Heart right ventricle (tissue), 16 donors: ENCODE results near the gene FILIP1L. TPM values are rescaled to one million over a fixed set of nuclear protein-coding genes. Genes with fewer than 3 reads are reported as not detected.

ENCODE experiments used
- ATAC-seq, 8 donors: fragments of 200-7000 bp; cut with Tn5 transposase; one replicate each; pipeline ENCODE4 v1.9.1; 2020; ENCODE audit warnings: mild to moderate bottlenecking in 8 of 8, moderate library complexity in 8 of 8, moderate number of reproducible peaks in 1 of 8
- DNase-seq, 2 donors: peaks; one replicate each; pipeline ENCODE4 v3.0.0-alpha.2; 2020
- H3K27ac ChIP-seq, 10 donors: fragments of 200-600 bp; sonication (generic) in 2 of 10; one replicate each; pipeline versions ENCODE4 v1.5.0 to v1.8.0; 2020 to 2022; ENCODE audit warnings: mild to moderate bottlenecking in 3 of 10
- H3K27me3 ChIP-seq, 7 donors: fragments of 200-600 bp; one replicate each; pipeline ENCODE4 v1.8.0; 2021 to 2022; ENCODE audit warnings: mild to moderate bottlenecking in 2 of 7
- H3K36me3 ChIP-seq, 9 donors: fragments of 200-600 bp; sonication (generic) in 1 of 9; one replicate each; pipeline versions ENCODE4 v1.5.0 to v1.8.0; 2020 to 2022; ENCODE audit warnings: mild to moderate bottlenecking in 2 of 9
- H3K4me1 ChIP-seq, 9 donors: fragments of 200-600 bp; sonication (generic) in 1 of 9; one replicate each; pipeline versions ENCODE4 v1.5.0 to v1.8.0; 2020 to 2022; ENCODE audit warnings: mild to moderate bottlenecking in 4 of 9
- H3K4me3 ChIP-seq, 10 donors: fragments of 200-600 bp; sonication (generic) in 2 of 10; one replicate each; pipeline versions ENCODE4 v1.5.0 to v1.8.0; 2020 to 2022; ENCODE audit warnings: mild to moderate bottlenecking in 7 of 10, moderate library complexity in 2 of 10
- H3K9me3 ChIP-seq, 11 donors: fragments of 200-600 bp in 10 of 11; sonication (generic) in 2 of 11; one replicate each; pipeline versions ENCODE4 v1.5.0 to v1.8.0; 2013 to 2022; ENCODE audit warnings: mild to moderate bottlenecking in 2 of 11, control low read depth in 1 of 11, moderate library complexity in 1 of 11
- WGBS, 2 donors: extraction: QIAGEN DNeasy Blood & Tissue Kit; methylation state at CpG; one replicate each; pipeline ENCODE4 v1.1.7; 2013; ENCODE audit warnings: inconsistent platforms in 1 of 2; 5-methylcytosine and 5-hydroxymethylcytosine counted together
- intact Hi-C, 10 donors: fragments of 100-400 bp; cut with DNase I; formaldehyde crosslinking; loops; one replicate each; pipeline versions ENCODE4 v1.11.1 to v1.14.2; 2022
- polyA plus RNA-seq, 2 donors: library from polyadenylated mRNA; stranded (reverse); fragments of 200-250 nt; gene quantifications; one replicate each; pipeline ENCODE4 v1.2.3, GENCODE V29; 2013
- total RNA-seq, 10 donors: library from RNA; stranded (reverse); fragmentation: NEBNext Ultra II Directional in 3 of 10; extraction: Animal tissue kit (Norgen Biotek cat#: 25700) in 3 of 10; gene quantifications; one replicate each; pipeline versions ENCODE4 v1.2.1 to v1.2.4, GENCODE V29; 2021 to 2023
- TF ChIP-seq, protein P1 (sequence below), 9 donors: fragments of 200-600 bp; sonication (generic) in 2 of 9; IDR thresholded peaks; one replicate each; pipeline versions ENCODE4 v1.5.0 to v1.8.0; 2021 to 2022; ENCODE audit warnings: antibody characterized with exemption in 9 of 9, mild to moderate bottlenecking in 5 of 9, moderate library complexity in 1 of 9
- donor health status: Arrhythmogenic right ventricular cardiomyopathy.
- donor health status: ischemic (EF 13 %, LVEDD 7.1; RV severe dilation, severe dysfunction).
- donor health status: healthy with polysubstance abuse.
- donor health status: DM: no; HTN: yes; CAD: no.
- donor health status: DM: no; HTN: no; CAD: no.
- donor health status: ischemic (EF 25% LVEDD 6.9; RV normal size, moderate dysfunction).
- donor health status: ischemic (EF 25% LVEDD 5.7; RV mildly dilated, moderate dysfunction).
- donor health status: healthy.
- donor health status: DM: yes; HTN: yes; CAD: no.
- donor health status: Ischemic cardiomyopathy.
- donor health status: ischemic (EF 35%, LVEDD 5.7; RV mildly dilated, moderate dysfunction).
- donor health status: nonischemic (EF 11% LVEDD 7.7; RV severe dilation, severe dysfunction).
- donor health status: DM: yes; HTN: yes; CAD: no.
- donor health status: PGD.
- donor health status: ischemic (EF 29% LVEDD 5.4; RV normal size, mild dysfunction).
- donor health status: nonischemic (EF 23%, LVEDD 6.1; RV moderate dilation, normal function).

Gene FILIP1L
- total and polyA plus RNA-seq, 12 donors = 15.9 to 134 (median 64.3) TPM

DNA sequence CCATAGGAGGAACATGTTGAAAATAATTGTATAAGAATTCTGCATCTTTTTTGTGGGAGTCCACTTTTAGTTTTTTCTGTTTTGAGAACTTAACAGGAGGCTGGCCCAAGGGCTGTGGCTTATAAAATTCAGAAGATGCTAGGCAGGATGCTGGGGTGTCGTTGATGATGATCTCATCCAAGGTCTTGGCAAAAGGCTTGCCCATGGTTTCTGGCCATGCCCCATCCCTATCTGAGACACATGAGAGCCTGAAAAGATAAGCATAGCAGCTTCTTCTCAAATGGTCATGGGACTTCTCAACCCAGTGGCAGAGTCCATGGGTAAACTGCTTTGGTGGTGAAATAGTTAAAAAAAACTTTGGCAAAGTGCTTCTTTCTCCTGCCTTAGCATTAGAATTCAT, 261.4 kb downstream of the FILIP1L start:
- peaks cover 0 to 96% (median 21%) of the 10 kb centered on the region in 9 donors for H3K36me3 ChIP-seq
- TF ChIP-seq, protein P1, sequence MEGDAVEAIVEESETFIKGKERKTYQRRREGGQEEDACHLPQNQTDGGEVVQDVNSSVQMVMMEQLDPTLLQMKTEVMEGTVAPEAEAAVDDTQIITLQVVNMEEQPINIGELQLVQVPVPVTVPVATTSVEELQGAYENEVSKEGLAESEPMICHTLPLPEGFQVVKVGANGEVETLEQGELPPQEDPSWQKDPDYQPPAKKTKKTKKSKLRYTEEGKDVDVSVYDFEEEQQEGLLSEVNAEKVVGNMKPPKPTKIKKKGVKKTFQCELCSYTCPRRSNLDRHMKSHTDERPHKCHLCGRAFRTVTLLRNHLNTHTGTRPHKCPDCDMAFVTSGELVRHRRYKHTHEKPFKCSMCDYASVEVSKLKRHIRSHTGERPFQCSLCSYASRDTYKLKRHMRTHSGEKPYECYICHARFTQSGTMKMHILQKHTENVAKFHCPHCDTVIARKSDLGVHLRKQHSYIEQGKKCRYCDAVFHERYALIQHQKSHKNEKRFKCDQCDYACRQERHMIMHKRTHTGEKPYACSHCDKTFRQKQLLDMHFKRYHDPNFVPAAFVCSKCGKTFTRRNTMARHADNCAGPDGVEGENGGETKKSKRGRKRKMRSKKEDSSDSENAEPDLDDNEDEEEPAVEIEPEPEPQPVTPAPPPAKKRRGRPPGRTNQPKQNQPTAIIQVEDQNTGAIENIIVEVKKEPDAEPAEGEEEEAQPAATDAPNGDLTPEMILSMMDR (IDR thresholded peaks at IDR 0.05) = no peak

GRCh38 chr3:99851955-99852354, 262.3 kb downstream of the FILIP1L start:
- H3K36me3 ChIP-seq = peaks cover 0 to 88% (median 21%) of the 10 kb centered on the region in 9 donors
- no peak overlapping the region for H3K4me3 ChIP-seq
- 74 to 76% methylated on average over 1 of the region's 1 CpG for WGBS, 2 donors
- peaks cover 0 to 14% (median 0%) of the 10 kb centered on the region in 11 donors for H3K9me3 ChIP-seq
- H3K4me1 ChIP-seq = peaks cover 0 to 58% (median 22%) of the 10 kb centered on the region in 9 donors
- intact Hi-C loops = no loop called here
- H3K27ac ChIP-seq = no peak overlapping the region
- H3K27me3 ChIP-seq = no peaks in the 10 kb centered on the region
- ATAC-seq (no peak), DNase-seq (no peak)
- TF ChIP-seq, protein P1 (IDR thresholded peaks at IDR 0.05) = no peak

More for the DNA sequence above, 261.4 kb downstream of the FILIP1L start:
- Histone ChIP-seq H3K4me1 (peaks cover 0 to 56% (median 13%) of the 10 kb centered on the region in 9 donors), H3K27ac (no peak overlapping the region), H3K9me3 (peaks cover 0 to 14% (median 0%) of the 10 kb centered on the region in 11 donors), H3K27me3 (no peaks in the 10 kb centered on the region), H3K4me3 (no peak overlapping the region)
- WGBS, 2 donors = 45 to 60% methylated on average over 1 of the region's 1 CpG
- DNase-seq = no peak
- peak in 1 of 8 donors; percentile 19 for ATAC-seq
- intact Hi-C loops = no loop called here

DNA sequence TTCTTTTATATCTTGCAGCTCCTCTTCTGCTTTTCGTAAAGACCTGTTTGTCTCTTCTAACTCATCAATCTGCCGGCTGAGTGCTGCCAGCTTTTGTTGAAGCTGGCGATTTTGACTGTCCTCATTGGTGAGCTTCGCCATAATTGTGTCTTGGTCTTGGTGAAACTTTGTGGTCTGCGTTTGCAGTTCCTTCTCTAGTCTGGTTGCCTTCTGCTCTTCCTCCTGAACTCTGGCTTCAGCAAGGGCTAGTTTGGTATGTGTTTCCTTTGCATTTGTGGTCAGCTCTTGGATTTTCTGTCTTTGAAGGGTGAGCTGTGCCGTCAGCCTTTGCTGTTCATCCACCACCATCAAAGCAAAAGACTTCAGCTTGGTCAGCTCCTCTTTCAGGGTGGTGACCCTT, 263.7 kb downstream of the FILIP1L start:
- intact Hi-C loops = no loop called here
- Histone ChIP-seq H3K27me3 (no peaks in the 10 kb centered on the region), H3K4me3 (no peak overlapping the region), H3K9me3 (peaks cover 0 to 14% (median 0%) of the 10 kb centered on the region in 11 donors), H3K36me3 (peaks cover 0 to 74% (median 19%) of the 10 kb centered on the region in 9 donors), H3K27ac (no peak overlapping the region), H3K4me1 (peaks cover 0 to 59% (median 36%) of the 10 kb centered on the region in 9 donors)
- ATAC-seq = no peak
- TF ChIP-seq, protein P1 (IDR thresholded peaks at IDR 0.05) = no peak
- DNase-seq = no peak
- WGBS, 2 donors = 90 to 91% methylated on average over 6 of the region's 6 CpGs

- H3K27me3 ChIP-seq = no peaks in the 10 kb centered on the region
- ATAC-seq (no peak), DNase-seq (no peak)
- peaks cover 0 to 76% (median 56%) of the 10 kb centered on the region in 9 donors for H3K4me1 ChIP-seq
- WGBS, 2 donors = 83 to 87% methylated on average over 6 of the region's 6 CpGs
- intact Hi-C loops = loop anchor here in 7 of 10 donors (5.0 to 10.0 kb wide), 6 partner anchors 89 to 336 kb away; no protein-coding TSS in a partner anchor
- TF ChIP-seq, protein P1 (IDR thresholded peaks at IDR 0.05) = no peak
- peaks cover 0 to 56% (median 17%) of the 10 kb centered on the region in 9 donors for H3K36me3 ChIP-seq
- peak overlapping the region in 2 of 10 donors; percentile 12 to 78 for H3K27ac ChIP-seq
- H3K9me3 ChIP-seq = peaks cover 0 to 14% (median 0%) of the 10 kb centered on the region in 11 donors
- no peak overlapping the region for H3K4me3 ChIP-seq
These were observed 265.9 kb downstream of the FILIP1L start for GRCh38 chr3:99848433-99848832.
